ENCODE results near the gene TTC39B.
"Not testable (repeated sequence)": the region's sequence is repeated elsewhere in the genome, so short reads cannot be mapped to it uniquely, and the experiment has no call there.

TTC39B gene

GRCh38 chr9:15239816-15240215, 67.2 kb downstream of the TTC39B start:
- TF ChIP-seq, protein P1, sequence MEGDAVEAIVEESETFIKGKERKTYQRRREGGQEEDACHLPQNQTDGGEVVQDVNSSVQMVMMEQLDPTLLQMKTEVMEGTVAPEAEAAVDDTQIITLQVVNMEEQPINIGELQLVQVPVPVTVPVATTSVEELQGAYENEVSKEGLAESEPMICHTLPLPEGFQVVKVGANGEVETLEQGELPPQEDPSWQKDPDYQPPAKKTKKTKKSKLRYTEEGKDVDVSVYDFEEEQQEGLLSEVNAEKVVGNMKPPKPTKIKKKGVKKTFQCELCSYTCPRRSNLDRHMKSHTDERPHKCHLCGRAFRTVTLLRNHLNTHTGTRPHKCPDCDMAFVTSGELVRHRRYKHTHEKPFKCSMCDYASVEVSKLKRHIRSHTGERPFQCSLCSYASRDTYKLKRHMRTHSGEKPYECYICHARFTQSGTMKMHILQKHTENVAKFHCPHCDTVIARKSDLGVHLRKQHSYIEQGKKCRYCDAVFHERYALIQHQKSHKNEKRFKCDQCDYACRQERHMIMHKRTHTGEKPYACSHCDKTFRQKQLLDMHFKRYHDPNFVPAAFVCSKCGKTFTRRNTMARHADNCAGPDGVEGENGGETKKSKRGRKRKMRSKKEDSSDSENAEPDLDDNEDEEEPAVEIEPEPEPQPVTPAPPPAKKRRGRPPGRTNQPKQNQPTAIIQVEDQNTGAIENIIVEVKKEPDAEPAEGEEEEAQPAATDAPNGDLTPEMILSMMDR (IDR thresholded peaks at IDR 0.05; ENCODE audit: extremely low read depth, missing control alignments) = no peak
- no peak for DNase-seq (ENCODE audit: low spot score)

DNA sequence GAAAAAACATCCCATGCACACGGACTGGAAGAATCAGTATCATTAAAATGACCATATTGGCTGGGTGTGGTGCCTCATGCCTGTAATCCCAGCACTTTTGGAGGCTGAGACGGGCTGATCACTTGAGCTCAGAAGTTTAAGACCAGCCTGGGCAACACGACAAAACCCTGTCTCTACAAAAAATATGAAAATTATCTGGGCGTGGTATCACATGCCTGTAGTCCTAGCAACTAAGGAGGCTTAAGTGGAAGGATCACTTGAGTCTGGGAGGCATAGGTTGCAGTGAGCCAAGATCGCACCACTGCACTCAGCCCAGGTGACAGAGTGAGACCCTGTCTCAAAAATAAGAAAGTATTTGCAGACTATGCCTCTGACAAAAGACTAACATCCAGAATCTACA, 68.4 kb downstream of the TTC39B start:
- no peak for DNase-seq (ENCODE audit: low spot score)
- TF ChIP-seq, protein P1 (IDR thresholded peaks at IDR 0.05; ENCODE audit: extremely low read depth, missing control alignments) = no peak

DNA sequence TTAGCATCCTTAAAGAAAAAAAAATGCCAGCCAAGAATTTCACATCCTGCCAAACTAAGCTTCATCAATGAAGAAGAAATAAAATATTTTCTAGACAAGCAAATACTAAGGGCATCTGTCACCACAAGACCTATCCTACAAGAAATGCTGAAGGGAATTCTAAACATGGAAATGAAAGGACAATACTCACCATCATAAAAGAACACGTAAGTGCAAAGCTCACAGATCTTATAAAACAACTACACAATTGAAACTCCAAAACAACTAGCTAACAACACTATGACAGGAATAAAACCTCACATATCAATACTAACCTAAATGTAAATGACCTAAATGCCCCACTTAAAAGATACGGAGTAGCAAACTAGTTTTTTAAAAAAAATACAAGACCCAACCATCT, 71.4 kb downstream of the TTC39B start:
- DNase-seq (ENCODE audit: low spot score) = no peak
- TF ChIP-seq, protein P1 (IDR thresholded peaks at IDR 0.05; ENCODE audit: extremely low read depth, missing control alignments) = no peak

- not testable (repeated sequence) for DNase-seq (ENCODE audit: low spot score)
Measured at GRCh38 chr9:15233941-15234490, 73.0 kb downstream of the TTC39B start.

DNA sequence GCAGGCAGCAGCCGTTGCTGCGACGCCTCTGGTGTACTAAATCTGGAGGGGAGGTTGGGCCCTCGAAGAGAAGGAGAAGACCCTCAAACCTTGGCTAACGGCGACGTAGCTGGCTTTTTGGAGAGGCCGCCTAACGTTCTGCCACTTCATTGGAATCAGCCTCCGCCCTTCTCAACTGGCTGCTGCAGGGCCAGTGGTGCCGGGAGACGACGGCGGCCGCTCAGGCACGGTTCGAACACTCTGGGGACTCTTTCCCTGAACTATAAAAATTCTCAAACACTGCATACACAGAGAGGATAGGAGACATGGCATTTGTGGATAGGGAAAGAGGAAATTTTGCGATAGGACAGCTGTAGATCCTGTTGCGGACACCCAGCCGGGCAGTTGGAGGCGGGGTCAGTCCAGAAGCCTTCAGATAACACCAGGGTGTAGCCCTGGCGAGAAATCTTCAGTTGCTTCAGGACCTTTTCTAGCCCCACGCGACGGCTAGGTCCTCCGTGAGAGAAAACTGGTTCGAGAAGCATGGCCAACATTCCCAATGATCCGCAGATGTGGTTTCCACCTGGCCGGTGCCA, 74.2 kb downstream of the TTC39B start:
- DNase-seq (ENCODE audit: low spot score) = not testable (repeated sequence)

- TF ChIP-seq, protein P1 (IDR thresholded peaks at IDR 0.05; ENCODE audit: extremely low read depth, missing control alignments) = peak; percentile 48
- DNase-seq (ENCODE audit: low spot score) = peak; percentile 61
Measured at GRCh38 chr9:15231788-15232635, 75.0 kb downstream of the TTC39B start.

DNA sequence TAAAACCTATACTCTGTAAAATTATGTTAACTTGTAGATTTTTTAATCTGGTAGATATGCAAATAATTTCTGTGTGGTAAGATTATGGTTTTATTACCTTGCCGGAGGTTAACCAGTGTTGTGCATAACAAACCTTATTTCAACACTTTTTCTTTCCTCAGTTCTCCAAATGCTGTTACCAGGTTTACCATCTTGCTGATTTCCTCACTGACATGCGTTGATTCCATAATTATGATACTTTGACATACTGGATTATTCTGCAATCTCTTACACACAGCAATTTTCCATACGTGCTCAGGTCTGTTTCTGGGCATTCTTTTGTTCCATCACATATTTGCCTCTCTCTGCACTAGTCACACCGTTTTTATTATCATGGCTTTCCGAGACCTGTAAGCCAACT, 77.6 kb downstream of the TTC39B start:
- TF ChIP-seq, protein P1 (IDR thresholded peaks at IDR 0.05; ENCODE audit: extremely low read depth, missing control alignments) = no peak
- no peak for DNase-seq (ENCODE audit: low spot score)

GRCh38 chr9:15227491-15227890, 79.5 kb downstream of the TTC39B start:
- no peak for DNase-seq (ENCODE audit: low spot score)
- TF ChIP-seq, protein P1 (IDR thresholded peaks at IDR 0.05; ENCODE audit: extremely low read depth, missing control alignments) = no peak
